A549 (cell line): ENCODE measurements around the gene MMP24. TPM values are rescaled to one million over a fixed set of nuclear protein-coding genes. Genes with fewer than 3 reads are reported as not detected.
A peak's percentile ranks its signal among the peaks of the same experiment; 100 is the strongest.

Experiments used
- ATAC-seq, 2 experiments: fragments of 200-7000 bp in 1 of 2; fragments of >200 bp in 1 of 2; cut with Nextera tagmentation in 1 of 2; cut with Tn5 transposase in 1 of 2; 3 replicates each; pipeline versions ENCODE4 v1.8.0 to v1.9.1; 2018 to 2020; ENCODE audit warnings: mild to moderate bottlenecking in 1 of 2, moderate library complexity in 1 of 2
- CTCF ChIA-PET: fragments of 300-600 bp; sonication (Branson Sonifier 250); formaldehyde crosslinking; extraction: SDS; loops from one replicate; lab custom pipeline; 2021; ENCODE audit warnings: antibody characterized with exemption, inconsistent platforms; lab: Yijun Ruan, JAX
- POLR2A ChIA-PET: fragments of 350-600 bp; formaldehyde crosslinking; extraction: SDS; loops from one replicate; lab custom pipeline; 2021; ENCODE audit warnings: antibody characterized with exemption, inconsistent platforms; lab: Yijun Ruan, JAX
- DNase-seq, 2 experiments: peaks; one replicate each; pipeline versions ENCODE4 v3.0.0 to v3.0.0-alpha.2; 2011 to 2016; ENCODE audit warnings: low read depth in 1 of 2, low spot score in 1 of 2
- FAIRE-seq: peaks from 2 replicates; lab custom pipeline; 2011; peaks lifted over from hg19 to GRCh38; lab: Jason Lieb, UNC
- H3K27ac ChIP-seq, 2 experiments: fragments of >200 bp; sonication (Bioruptor Twin); formaldehyde crosslinking; 3 replicates each; pipeline ENCODE4 v1.5.1; 2016 to 2017
- H3K4me1 ChIP-seq: fragments of >200 bp; sonication (Bioruptor Twin); formaldehyde crosslinking; 3 replicates; pipeline ENCODE4 v1.6.1; 2016
- H3K4me2 ChIP-seq: fragments of >200 bp; sonication (Bioruptor Twin); formaldehyde crosslinking; 3 replicates; pipeline ENCODE4 v1.6.1; 2016
- H3K4me3 ChIP-seq: fragments of >200 bp; sonication (Bioruptor Twin); formaldehyde crosslinking; 3 replicates; pipeline ENCODE4 v1.5.1; 2016
- H3K9me3 ChIP-seq: fragments of >200 bp; sonication (Bioruptor Twin); formaldehyde crosslinking; 3 replicates; pipeline ENCODE4 v1.6.1; 2016
- BCL3 ChIP-seq: fragments of >200 bp; sonication (Bioruptor Twin); formaldehyde crosslinking; IDR thresholded peaks from 3 replicates; pipeline ENCODE4 v1.6.1; 2016
- CBX8 ChIP-seq: fragments of 200-600 bp; sonication (generic); IDR thresholded peaks from 2 replicates; pipeline ENCODE4 v1.6.1; 2016
- CHD4 ChIP-seq: fragments of 200-600 bp; sonication (generic); IDR thresholded peaks from 2 replicates; pipeline ENCODE4 v1.6.1; 2016; ENCODE audit warnings: antibody characterized with exemption, mild to moderate bottlenecking, borderline replicate concordance
- EHMT2 ChIP-seq: fragments of 200-600 bp; sonication (generic); IDR thresholded peaks from 2 replicates; pipeline ENCODE4 v1.6.1; 2016; ENCODE audit warnings: antibody characterized with exemption, low read depth, mild to moderate bottlenecking, moderate library complexity
- FOXS1 ChIP-seq: fragments of 250-450 bp; sonication (Bioruptor Pico); IDR thresholded peaks from 2 replicates; pipeline ENCODE4 v1.5.0; 2020; ENCODE audit warnings: mild to moderate bottlenecking, moderate library complexity
- HEYL ChIP-seq: fragments of 250-450 bp; sonication (Bioruptor Pico); IDR thresholded peaks from 2 replicates; pipeline ENCODE4 v1.8.0; 2021; ENCODE audit warnings: mild to moderate bottlenecking, moderate library complexity
- HMGXB4 ChIP-seq: fragments of 250-450 bp; sonication (Bioruptor Pico); IDR thresholded peaks from 2 replicates; pipeline ENCODE4 v1.5.0; 2021; ENCODE audit warnings: mild to moderate bottlenecking, moderate library complexity, borderline replicate concordance
- HOXA7 ChIP-seq: fragments of 250-450 bp; sonication (Bioruptor Pico); IDR thresholded peaks from 2 replicates; pipeline ENCODE4 v1.5.0; 2020; ENCODE audit warnings: mild to moderate bottlenecking, moderate library complexity
- HOXB13 ChIP-seq: fragments of 250-450 bp; sonication (Bioruptor Pico); IDR thresholded peaks from 2 replicates; pipeline ENCODE4 v1.5.0; 2020; ENCODE audit warnings: low read depth, mild to moderate bottlenecking, moderate library complexity
- MYC ChIP-seq: IDR thresholded peaks from 2 replicates; pipeline ENCODE4 v1.6.1; 2012; ENCODE audit warnings: mild to moderate bottlenecking, inconsistent platforms, low read length, improper control_type of control experiment, borderline replicate concordance
- NPAS2 ChIP-seq: fragments of 250-450 bp; sonication (Bioruptor Pico); IDR thresholded peaks from 2 replicates; pipeline ENCODE4 v1.8.0; 2022; ENCODE audit warnings: mild to moderate bottlenecking, moderate library complexity, borderline replicate concordance
- NR3C1 ChIP-seq: fragments of >200 bp; sonication (Bioruptor Twin); formaldehyde crosslinking; IDR thresholded peaks from 3 replicates; pipeline ENCODE4 v1.6.1; 2017
- POLR2A ChIP-seq: IDR thresholded peaks from 2 replicates; pipeline ENCODE4 v1.6.1; 2012; ENCODE audit warnings: mild to moderate bottlenecking, low read length
- POLR2AphosphoS2 ChIP-seq: conservative IDR thresholded peaks from 2 replicates; pipeline ENCODE4 v1.6.1; 2012; ENCODE audit warnings: low read length, improper control_type of control experiment, inconsistent platforms
- RAD21 ChIP-seq, 2 experiments: fragments of >200 bp in 1 of 2; sonication (Bioruptor Twin) in 1 of 2; formaldehyde crosslinking in 1 of 2; IDR thresholded peaks in 1 of 2; conservative IDR thresholded peaks in 1 of 2; 2 replicates in 1 of 2; 3 replicates in 1 of 2; pipeline ENCODE4 v1.6.1; 2012 to 2018; ENCODE audit warnings: inconsistent platforms in 1 of 2
- RARB ChIP-seq: fragments of 250-450 bp; sonication (Bioruptor Pico); IDR thresholded peaks from 2 replicates; pipeline ENCODE4 v1.8.0; 2021; ENCODE audit warnings: mild to moderate bottlenecking, moderate library complexity
- RCOR1 ChIP-seq: fragments of 150-350 bp; IDR thresholded peaks from 2 replicates; pipeline ENCODE4 v1.6.1; 2014; ENCODE audit warnings: antibody characterized with exemption, low read length, low read depth
- REST ChIP-seq: fragments of 200-600 bp; sonication (generic); IDR thresholded peaks from 2 replicates; pipeline ENCODE4 v1.6.1; 2016; ENCODE audit warnings: antibody characterized with exemption, mild to moderate bottlenecking, moderate library complexity
- SMC3 ChIP-seq: fragments of >200 bp; sonication (Bioruptor Twin); formaldehyde crosslinking; IDR thresholded peaks from 3 replicates; pipeline ENCODE4 v1.6.1; 2018; ENCODE audit warnings: inconsistent platforms
- SREBF2 ChIP-seq: fragments of 450-650 bp; IDR thresholded peaks from 2 replicates; pipeline ENCODE4 v1.6.1; 2014; ENCODE audit warnings: mild to moderate bottlenecking, moderate library complexity
- TP53 ChIP-seq: fragments of 250-450 bp; sonication (Bioruptor Pico); IDR thresholded peaks from 2 replicates; pipeline ENCODE4 v1.5.0; 2021; ENCODE audit warnings: mild to moderate bottlenecking, moderate library complexity
- USF2 ChIP-seq: fragments of 450-650 bp; IDR thresholded peaks from 2 replicates; pipeline ENCODE4 v1.6.1; 2014; ENCODE audit warnings: antibody characterized with exemption
- ZC3H11A ChIP-seq: fragments of 450-650 bp; IDR thresholded peaks from 2 replicates; pipeline ENCODE4 v1.6.1; 2014; ENCODE audit warnings: antibody characterized with exemption, mild to moderate bottlenecking
- ZNF302 ChIP-seq: fragments of 250-450 bp; sonication (Bioruptor Pico); IDR thresholded peaks from 2 replicates; pipeline ENCODE4 v1.9.0; 2021; ENCODE audit warnings: inconsistent platforms, mild to moderate bottlenecking, moderate library complexity
- WGBS: methylation state at CpG from one replicate; pipeline ENCODE4 v1.1.6; 2017; ENCODE audit errors: missing lambda C conversion rate; 5-methylcytosine and 5-hydroxymethylcytosine counted together
- polyA plus RNA-seq, 4 experiments: library from polyadenylated mRNA; depleted of rRNA in 3 of 4; stranded (reverse); fragments of >200 nt; fragmentation: RNase III in 1 of 4; extraction: RNeasy Plus Mini Kit Qiagen cat#74134 plus additional on column Dnase treatment in 1 of 4; gene quantifications; 2 replicates in 3 of 4; 3 replicates in 1 of 4; pipeline ENCODE4 v1.2.3, GENCODE V29; 2011 to 2017
- TF ChIP-seq, protein P1 (sequence below): fragments of 250-450 bp; sonication (Bioruptor Pico); IDR thresholded peaks from 2 replicates; pipeline ENCODE4 v1.5.0; 2020; ENCODE audit warnings: low read depth, mild to moderate bottlenecking, moderate library complexity
- TF ChIP-seq, protein P2 (sequence below): IDR thresholded peaks from 2 replicates; pipeline ENCODE4 v1.6.1; 2012; ENCODE audit warnings: low read depth, borderline replicate concordance
- TF ChIP-seq, protein P3 (sequence below): fragments of >200 bp; sonication (Bioruptor Twin); formaldehyde crosslinking; IDR thresholded peaks from 3 replicates; pipeline ENCODE4 v1.5.1; 2016

The MMP24 gene
- polyA plus RNA-seq, 2 of the 4 experiments (the other 2 are of a cell fraction), result 21.3 to 33.3 TPM

DNA sequence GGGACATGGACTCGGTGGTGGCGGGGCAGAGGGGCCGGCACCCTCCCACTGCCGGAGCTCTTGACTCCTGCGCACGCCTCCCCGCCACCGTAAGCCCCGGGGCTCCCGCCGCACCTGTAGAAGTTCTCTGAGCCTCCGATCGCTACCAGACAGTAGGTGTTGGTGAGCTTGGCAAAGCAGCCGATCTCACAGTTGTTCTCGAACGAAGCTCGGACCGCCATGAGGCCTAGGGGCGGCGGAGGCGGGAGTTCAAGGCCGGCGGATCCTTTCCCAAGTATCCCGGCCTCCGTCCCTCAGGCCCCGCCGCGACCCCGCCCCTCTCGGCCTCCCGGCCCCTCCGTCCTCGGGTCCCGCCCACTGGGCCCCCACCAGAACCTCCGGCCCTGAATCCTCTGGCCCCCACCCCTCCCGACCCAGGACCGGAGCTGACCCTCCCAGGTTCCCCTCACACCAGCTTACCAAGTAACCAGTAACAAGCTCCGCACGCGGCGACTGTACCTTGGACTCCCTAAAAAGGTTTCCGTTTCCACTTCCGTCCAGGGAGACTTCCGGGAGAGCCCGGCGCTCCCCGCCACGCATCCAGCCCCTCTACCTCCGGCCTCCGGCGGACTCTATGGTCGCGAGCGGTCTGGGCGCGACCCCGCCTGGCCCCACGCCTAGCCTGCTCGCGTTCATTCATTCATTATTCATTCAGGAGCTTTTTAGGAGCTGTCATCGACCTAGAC lies 57.9 kb downstream of the MMP24 start, which contains the start of gene EIF6:
Gene EIF6, minus strand, starts transcription at position 506 of the 725 bp plus-strand sequence. Its CDS starts 285 bp downstream, at position 221.
- DNase-seq (peak; percentile 90 to 91), FAIRE-seq (no peak), ATAC-seq (peak; percentile 91 to 93)
- H3K4me2 ChIP-seq, result peak within 1 kb of the TSS; percentile 80
- peak within 1 kb of the TSS; percentile 82 to 98 for H3K27ac ChIP-seq
- CTCF ChIA-PET, result interaction anchor here (0.6 to 6.7 kb wide), 6 partner anchors 9 to 410 kb away, joined by 3 to 39 read pairs (median 4); no protein-coding TSS in a partner anchor
- WGBS, result 1% methylated on average over 32 of the region's 61 CpGs
- H3K9me3 ChIP-seq, result no peaks in the 10 kb centered on the region
- peaks cover 27% of the 10 kb centered on the region for H3K4me1 ChIP-seq
- H3K4me3 ChIP-seq, result peak within 1 kb of the TSS; percentile 91
- POLR2A ChIA-PET, result interaction anchor here (0.5 to 2.1 kb wide), 16 partner anchors 8 to 728 kb away, joined by 3 to 11 read pairs (median 4); partner anchors contain the start of genes CEP250 and UQCC1
- TF ChIP-seq HOXA7 (CRISPR knock-in tag), result no peak
- TF ChIP-seq HEYL, result no peak
- TF ChIP-seq REST, result no peak
- TF ChIP-seq CBX8, result no peak
- TF ChIP-seq, protein P1, sequence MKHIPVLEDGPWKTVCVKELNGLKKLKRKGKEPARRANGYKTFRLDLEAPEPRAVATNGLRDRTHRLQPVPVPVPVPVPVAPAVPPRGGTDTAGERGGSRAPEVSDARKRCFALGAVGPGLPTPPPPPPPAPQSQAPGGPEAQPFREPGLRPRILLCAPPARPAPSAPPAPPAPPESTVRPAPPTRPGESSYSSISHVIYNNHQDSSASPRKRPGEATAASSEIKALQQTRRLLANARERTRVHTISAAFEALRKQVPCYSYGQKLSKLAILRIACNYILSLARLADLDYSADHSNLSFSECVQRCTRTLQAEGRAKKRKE (CRISPR knock-in tag), result no peak
- TF ChIP-seq TP53 (CRISPR knock-in tag), result no peak
- no peak for TF ChIP-seq RCOR1
- TF ChIP-seq POLR2A, result peak; percentile 53
- TF ChIP-seq ZNF302 (CRISPR knock-in tag), result no peak
- TF ChIP-seq NPAS2 (CRISPR knock-in tag), result no peak
- TF ChIP-seq RAD21 (conservative IDR thresholded peaks at IDR 0.05 in 1 of 2, IDR thresholded peaks at IDR 0.05 in 1 of 2), result no peak
- peak; percentile 83; the same call in 2 of the 3 replicates for TF ChIP-seq BCL3
- TF ChIP-seq USF2, result no peak
- TF ChIP-seq SREBF2, result no peak
- TF ChIP-seq, protein P2, sequence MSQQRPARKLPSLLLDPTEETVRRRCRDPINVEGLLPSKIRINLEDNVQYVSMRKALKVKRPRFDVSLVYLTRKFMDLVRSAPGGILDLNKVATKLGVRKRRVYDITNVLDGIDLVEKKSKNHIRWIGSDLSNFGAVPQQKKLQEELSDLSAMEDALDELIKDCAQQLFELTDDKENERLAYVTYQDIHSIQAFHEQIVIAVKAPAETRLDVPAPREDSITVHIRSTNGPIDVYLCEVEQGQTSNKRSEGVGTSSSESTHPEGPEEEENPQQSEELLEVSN, result no peak; the same call in none of the 2 replicates
- peak; percentile 75; the same call in 1 of the 2 replicates for TF ChIP-seq MYC
- no peak for TF ChIP-seq HOXB13 (CRISPR knock-in tag)
- TF ChIP-seq ZC3H11A, result no peak
- TF ChIP-seq RARB (CRISPR knock-in tag), result no peak
- no peak for TF ChIP-seq FOXS1
- TF ChIP-seq EHMT2, result no peak
- TF ChIP-seq CHD4, result no peak
- no peak for TF ChIP-seq POLR2AphosphoS2
- TF ChIP-seq SMC3, result 0 out of 3 replicates have a peak, but pooled peaks have one; percentile 14
- TF ChIP-seq, protein P3, sequence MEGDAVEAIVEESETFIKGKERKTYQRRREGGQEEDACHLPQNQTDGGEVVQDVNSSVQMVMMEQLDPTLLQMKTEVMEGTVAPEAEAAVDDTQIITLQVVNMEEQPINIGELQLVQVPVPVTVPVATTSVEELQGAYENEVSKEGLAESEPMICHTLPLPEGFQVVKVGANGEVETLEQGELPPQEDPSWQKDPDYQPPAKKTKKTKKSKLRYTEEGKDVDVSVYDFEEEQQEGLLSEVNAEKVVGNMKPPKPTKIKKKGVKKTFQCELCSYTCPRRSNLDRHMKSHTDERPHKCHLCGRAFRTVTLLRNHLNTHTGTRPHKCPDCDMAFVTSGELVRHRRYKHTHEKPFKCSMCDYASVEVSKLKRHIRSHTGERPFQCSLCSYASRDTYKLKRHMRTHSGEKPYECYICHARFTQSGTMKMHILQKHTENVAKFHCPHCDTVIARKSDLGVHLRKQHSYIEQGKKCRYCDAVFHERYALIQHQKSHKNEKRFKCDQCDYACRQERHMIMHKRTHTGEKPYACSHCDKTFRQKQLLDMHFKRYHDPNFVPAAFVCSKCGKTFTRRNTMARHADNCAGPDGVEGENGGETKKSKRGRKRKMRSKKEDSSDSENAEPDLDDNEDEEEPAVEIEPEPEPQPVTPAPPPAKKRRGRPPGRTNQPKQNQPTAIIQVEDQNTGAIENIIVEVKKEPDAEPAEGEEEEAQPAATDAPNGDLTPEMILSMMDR, result no peak; the same call in 2 of the 3 replicates
- TF ChIP-seq HMGXB4, result no peak
- no peak for TF ChIP-seq NR3C1
